HG03108 (cell line): ENCODE results near the gene RERGL.
"Not testable (repeated sequence)": the region's sequence is repeated elsewhere in the genome, so short reads cannot be mapped to it uniquely, and the experiment has no call there.

Source experiments
- ATAC-seq: cut with Tn5 transposase; IDR thresholded peaks from one replicate; pipeline ENCODE4 v1.9.1; 2021; ENCODE audit warnings: moderate library complexity; ENCODE audit not compliant: unreplicated experiment

Gene RERGL

GRCh38 chr12:18090093-18090492 is at the start of gene RERGL:
RERGL (minus strand) TSS chr12:18090193; CDS start chr12:18090140, 53 bp downstream.
- no peak for ATAC-seq

- no peak for ATAC-seq
These were observed 49.3 kb upstream of the RERGL start for GRCh38 chr12:18139254-18139653.

- ATAC-seq: no peak
These were observed 45.5 kb upstream of the RERGL start for GRCh38 chr12:18135509-18135908.

GRCh38 chr12:18135086-18135485 is 45.1 kb upstream of the RERGL start:
- ATAC-seq: no peak

- ATAC-seq: no peak
These were observed 40.9 kb upstream of the RERGL start for GRCh38 chr12:18130851-18131250.

DNA sequence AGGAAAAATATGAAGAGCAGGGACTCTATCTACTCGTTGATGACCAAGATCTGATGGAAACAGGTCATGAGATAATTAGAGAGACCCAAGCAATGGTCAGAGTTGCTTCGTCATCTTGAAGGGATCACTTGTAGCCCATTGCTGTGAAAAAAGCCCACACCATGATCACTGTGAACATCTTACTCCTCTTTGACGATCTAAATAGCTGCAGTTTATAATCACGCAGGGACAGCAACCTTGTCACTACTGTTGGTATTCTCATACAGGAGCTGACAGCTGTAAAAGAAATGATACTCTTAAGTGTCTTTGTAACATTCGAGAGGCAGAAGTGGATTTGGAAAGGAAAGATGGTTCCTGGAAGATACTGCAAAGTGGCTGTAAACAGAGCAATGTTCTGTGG is 33.7 kb upstream of the RERGL start:
- no peak for ATAC-seq

- no peak for ATAC-seq
These were observed 30.9 kb upstream of the RERGL start for GRCh38 chr12:18120899-18121298.

- no peak for ATAC-seq
These were observed 18.6 kb upstream of the RERGL start for GRCh38 chr12:18108611-18109010.

- no peak for ATAC-seq
These were observed 13.6 kb upstream of the RERGL start for GRCh38 chr12:18103624-18104023.

DNA sequence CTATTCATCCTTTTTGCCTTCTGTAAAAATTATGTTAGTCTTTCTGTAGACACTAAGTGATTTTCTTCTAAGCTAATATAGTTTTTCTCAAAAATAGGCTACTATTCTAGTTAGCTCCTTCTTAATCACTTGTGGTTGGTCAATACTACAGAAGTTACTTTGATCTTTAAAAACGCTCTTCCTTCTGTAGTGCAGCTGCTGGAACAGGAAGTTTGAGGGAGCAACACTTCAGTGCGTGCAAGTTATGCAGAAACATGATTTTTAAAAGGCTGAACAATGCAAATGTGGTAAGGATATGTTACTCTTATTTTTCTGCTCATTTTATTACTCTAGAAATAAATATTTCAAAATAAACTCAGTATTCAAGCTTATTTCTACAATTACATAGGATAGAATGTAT is 11.1 kb upstream of the RERGL start:
- ATAC-seq: no peak

GRCh38 chr12:18084080-18084479 is 5.9 kb downstream of the RERGL start:
- ATAC-seq: no peak

DNA sequence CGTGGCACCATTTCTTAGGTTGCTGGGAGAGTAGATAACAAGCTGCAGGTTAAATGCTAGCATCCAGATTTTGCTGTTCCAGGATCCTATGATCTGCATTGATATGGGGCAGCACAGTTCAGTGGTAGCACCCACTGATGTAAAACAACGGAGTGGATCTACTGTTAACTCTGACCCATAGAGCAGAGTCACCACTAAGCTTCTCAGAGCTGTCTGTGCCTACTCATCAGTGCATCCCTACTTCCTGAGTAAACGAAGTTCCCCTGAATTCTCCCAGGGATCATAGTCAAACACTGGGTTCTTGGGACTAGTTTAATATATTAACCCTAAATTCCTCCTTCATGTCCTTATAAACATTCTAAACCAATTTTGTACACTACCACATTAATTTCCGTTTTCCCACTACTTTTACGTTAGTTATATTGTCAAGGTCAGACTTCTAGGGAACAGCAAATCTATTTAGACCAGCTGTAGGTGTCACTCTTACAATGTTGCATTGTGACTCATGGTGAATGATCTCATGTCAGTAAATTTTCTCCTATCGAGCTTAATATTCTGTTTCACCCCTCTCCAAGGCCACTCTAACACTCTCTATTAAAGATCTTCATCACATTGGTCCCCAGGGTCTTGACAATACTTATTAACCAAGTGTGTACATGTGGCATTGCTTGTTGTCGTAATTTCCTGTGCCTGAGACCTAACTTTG is 10.3 kb downstream of the RERGL start:
- no peak for ATAC-seq

GRCh38 chr12:18074001-18074400 is 16.0 kb downstream of the RERGL start:
- no peak for ATAC-seq

DNA sequence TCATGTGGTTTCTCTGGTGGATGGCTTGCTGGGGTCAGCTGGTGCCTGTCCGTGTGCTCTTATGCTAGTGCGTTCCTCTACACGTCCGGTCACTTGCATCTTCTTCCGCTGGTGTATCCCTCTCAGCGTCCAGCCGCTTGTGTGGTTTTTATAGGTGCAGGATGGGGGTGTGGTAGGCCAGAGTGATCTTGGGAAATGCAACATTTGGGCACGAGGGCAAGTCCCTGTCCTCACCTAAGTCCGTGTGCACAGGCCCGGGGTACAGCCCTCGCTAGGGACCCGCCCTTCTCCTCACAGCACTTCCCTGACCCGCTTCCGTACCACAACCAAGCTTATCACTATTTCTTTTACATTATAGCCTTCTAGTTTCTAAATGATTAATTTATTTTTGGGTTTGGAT is 17.3 kb downstream of the RERGL start:
- ATAC-seq: no peak

DNA sequence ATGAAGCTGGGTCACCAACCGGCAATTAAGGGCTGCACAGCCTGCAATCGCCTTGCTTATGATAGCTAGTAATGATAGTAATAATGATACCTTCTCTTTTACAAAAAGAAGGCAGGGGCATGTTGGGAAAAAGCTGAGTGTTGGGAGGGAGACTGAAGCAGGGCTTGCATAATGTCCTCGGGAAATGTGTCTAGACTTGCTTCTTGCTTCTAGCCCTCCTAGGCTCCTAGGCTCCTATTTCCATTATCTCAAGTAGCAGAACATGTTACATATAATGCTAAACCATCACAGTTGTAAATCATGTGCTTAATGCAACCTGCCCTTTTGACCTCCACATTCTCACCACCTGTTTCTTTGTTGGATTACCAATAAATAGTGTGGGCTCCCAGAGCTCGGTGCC is 18.7 kb downstream of the RERGL start:
- no peak for ATAC-seq

GRCh38 chr12:18068355-18068754 is 21.6 kb downstream of the RERGL start:
- ATAC-seq: no peak

DNA sequence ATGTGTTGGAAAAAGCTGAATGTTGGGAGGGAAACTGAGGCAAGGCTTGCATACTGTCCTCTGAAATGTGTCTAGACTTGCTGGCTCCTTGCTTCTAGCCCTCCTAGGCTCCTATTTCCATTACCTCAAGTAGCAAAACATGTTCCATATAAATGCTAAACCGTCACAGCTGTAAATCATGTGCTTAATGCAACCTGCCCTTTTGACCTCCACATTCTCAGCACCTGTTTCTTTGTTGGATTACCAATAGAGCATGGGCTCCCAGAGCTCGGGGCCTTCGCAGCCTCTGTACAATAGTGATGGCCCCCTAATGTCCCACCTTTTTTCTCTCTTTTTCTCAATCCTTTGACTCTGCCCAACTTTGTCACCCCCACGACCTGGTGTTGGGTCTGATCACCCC is 23.3 kb downstream of the RERGL start:
- no peak for ATAC-seq

DNA sequence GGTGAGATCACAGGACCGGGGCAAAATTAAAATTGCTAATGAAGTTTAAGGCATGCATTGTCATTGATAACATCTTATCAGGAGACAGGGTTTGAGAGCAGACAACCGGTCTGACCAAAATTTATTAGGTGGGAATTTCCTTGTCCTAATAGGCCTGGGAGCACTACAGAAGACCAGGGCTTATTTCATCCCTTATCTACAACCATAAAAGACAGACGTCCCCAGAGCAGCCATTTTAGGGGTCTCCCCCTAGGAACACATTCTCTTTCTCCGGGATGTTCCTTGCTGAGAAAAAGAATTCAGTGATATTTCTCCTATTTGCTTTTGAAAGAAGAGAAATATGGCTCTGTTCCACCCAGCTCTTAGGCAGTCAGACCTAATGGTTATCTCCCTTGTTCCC is 27.1 kb downstream of the RERGL start:
- ATAC-seq: not testable (repeated sequence)

- no peak for ATAC-seq
These were observed 32.9 kb downstream of the RERGL start for GRCh38 chr12:18057051-18057450.

- no peak for ATAC-seq
These were observed 34.9 kb downstream of the RERGL start for GRCh38 chr12:18054925-18055619.

GRCh38 chr12:18045446-18045992 is 44.5 kb downstream of the RERGL start:
- ATAC-seq: no peak

GRCh38 chr12:18040060-18040742 is 49.8 kb downstream of the RERGL start:
- ATAC-seq: not testable (repeated sequence)
